ENCODE measurements around the gene PTPRE. TPM values are rescaled to one million over a fixed set of nuclear protein-coding genes. Genes with fewer than 3 reads are reported as not detected.

PTPRE gene
- total RNA-seq, 3 donors from 2014 or later (not counting 1 experiment from before 2014, with no cell fraction given): 274 to 280 (median 275) TPM

DNA sequence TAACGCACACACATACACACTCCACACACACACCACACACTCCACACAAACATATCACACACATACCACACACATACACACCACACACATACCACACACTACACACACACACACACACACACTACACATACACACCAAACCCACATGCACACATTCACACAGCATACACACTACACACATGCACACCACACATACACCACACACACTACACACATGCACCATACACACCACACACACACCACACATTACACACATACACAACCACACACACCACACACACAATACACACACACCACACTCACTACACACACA lies 153.0 kb downstream of the PTPRE start:
- Mint-ChIP-seq H3K9me3 (no peaks in the 10 kb centered on the region), H3K27me3 (ENCODE audit: low read depth in 2 of 2) (no peaks in the 10 kb centered on the region), H3K36me3 (peaks cover 15% of the 10 kb centered on the region), H3K4me1 (peaks cover 92 to 94% of the 10 kb centered on the region in 2 donors), H3K27ac (peak overlapping the region; percentile 88), H3K4me3 (no peak overlapping the region)
- TF ChIP-seq, protein P1, sequence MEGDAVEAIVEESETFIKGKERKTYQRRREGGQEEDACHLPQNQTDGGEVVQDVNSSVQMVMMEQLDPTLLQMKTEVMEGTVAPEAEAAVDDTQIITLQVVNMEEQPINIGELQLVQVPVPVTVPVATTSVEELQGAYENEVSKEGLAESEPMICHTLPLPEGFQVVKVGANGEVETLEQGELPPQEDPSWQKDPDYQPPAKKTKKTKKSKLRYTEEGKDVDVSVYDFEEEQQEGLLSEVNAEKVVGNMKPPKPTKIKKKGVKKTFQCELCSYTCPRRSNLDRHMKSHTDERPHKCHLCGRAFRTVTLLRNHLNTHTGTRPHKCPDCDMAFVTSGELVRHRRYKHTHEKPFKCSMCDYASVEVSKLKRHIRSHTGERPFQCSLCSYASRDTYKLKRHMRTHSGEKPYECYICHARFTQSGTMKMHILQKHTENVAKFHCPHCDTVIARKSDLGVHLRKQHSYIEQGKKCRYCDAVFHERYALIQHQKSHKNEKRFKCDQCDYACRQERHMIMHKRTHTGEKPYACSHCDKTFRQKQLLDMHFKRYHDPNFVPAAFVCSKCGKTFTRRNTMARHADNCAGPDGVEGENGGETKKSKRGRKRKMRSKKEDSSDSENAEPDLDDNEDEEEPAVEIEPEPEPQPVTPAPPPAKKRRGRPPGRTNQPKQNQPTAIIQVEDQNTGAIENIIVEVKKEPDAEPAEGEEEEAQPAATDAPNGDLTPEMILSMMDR (IDR thresholded peaks at IDR 0.05): no peak
- Histone ChIP-seq H3K36me3 (ENCODE audit: control insufficient read depth, insufficient read depth, low read length) (peaks cover 66% of the 10 kb centered on the region), H3K9me3 (ENCODE audit: control insufficient read depth, insufficient read depth, low read length) (no peaks in the 10 kb centered on the region), H3K27me3 (ENCODE audit: control insufficient read depth, insufficient read depth, low read length) (no peaks in the 10 kb centered on the region), H3K27ac (ENCODE audit: low read length) (peak overlapping the region; percentile 62), H3K4me3 (ENCODE audit: low read length) (no peak overlapping the region), H3K4me1 (ENCODE audit: control insufficient read depth, insufficient read depth, low read length) (peaks cover 73% of the 10 kb centered on the region)
- DNase-seq (no peak), ATAC-seq (no peak)
- intact Hi-C loops (cut with micrococcal nuclease): loop anchor here (1.0 kb wide), 1 partner anchor 12 kb away; no protein-coding TSS in a partner anchor
- 96% methylated on average over 1 of the region's 1 CpG for WGBS (ENCODE audit: insufficient coverage)

DNA sequence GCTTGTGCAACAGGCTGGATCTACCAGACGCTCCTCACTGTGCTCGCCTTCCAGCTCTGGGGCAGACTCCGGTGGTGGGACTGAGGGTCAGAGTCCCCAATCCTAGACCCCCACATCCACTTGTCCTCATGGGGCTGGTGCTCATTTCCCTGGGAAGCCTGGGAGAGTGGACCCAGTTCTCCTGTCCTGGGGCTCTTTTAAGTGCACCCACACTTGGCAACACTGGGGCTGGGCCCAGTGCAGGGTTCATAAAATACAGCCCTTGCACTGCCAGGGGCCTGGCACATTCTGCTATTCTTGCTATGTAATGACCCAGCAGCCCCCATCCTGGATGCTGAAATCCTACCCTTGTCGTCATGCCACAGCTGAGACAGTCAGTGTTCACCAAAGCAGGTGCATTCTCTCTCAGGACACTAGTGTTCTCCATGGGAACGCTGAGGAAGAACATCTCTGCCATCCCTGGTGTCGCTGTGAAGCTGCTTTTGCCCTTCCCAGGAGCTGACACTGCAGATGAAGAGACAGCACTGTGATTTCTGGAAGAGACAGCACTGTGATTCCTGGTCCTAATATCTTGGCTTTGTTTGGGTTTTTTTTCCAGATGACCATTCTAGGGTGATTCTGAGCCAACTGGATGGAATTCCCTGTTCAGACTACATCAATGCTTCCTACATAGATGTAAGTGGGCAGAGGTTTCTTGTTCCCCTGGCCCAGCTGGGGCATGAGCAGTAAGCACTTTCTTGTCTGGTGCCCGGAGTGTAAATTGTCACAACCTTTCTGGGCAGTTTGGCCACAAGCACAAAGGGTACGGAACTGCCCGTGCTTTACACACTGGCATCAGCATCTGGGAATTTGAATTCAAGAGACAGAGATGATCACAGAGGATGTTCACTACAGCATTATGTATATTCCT lies 153.7 kb downstream of the PTPRE start:
- no peak for ATAC-seq
- H3K36me3 ChIP-seq (ENCODE audit: control insufficient read depth, insufficient read depth, low read length): peaks cover 64% of the 10 kb centered on the region
- H3K27me3 Mint-ChIP-seq (ENCODE audit: low read depth in 2 of 2): no peaks in the 10 kb centered on the region
- peak overlapping the region; percentile 6 for H3K4me3 Mint-ChIP-seq
- peaks cover 92 to 94% of the 10 kb centered on the region in 2 donors for H3K4me1 Mint-ChIP-seq
- H3K27ac Mint-ChIP-seq: peak overlapping the region; percentile 88
- no peaks in the 10 kb centered on the region for H3K9me3 ChIP-seq (ENCODE audit: control insufficient read depth, insufficient read depth, low read length)
- no peaks in the 10 kb centered on the region for H3K27me3 ChIP-seq (ENCODE audit: control insufficient read depth, insufficient read depth, low read length)
- no peak overlapping the region for H3K4me3 ChIP-seq (ENCODE audit: low read length)
- H3K9me3 Mint-ChIP-seq: no peaks in the 10 kb centered on the region
- intact Hi-C loops (cut with micrococcal nuclease): no loop called here
- DNase-seq: no peak
- peaks cover 73% of the 10 kb centered on the region for H3K4me1 ChIP-seq (ENCODE audit: control insufficient read depth, insufficient read depth, low read length)
- peaks cover 15% of the 10 kb centered on the region for H3K36me3 Mint-ChIP-seq
- 99% methylated on average over 9 of the region's 9 CpGs for WGBS (ENCODE audit: insufficient coverage)
- TF ChIP-seq, protein P1 (IDR thresholded peaks at IDR 0.05): no peak
- H3K27ac ChIP-seq (ENCODE audit: low read length): peak overlapping the region; percentile 62

DNA sequence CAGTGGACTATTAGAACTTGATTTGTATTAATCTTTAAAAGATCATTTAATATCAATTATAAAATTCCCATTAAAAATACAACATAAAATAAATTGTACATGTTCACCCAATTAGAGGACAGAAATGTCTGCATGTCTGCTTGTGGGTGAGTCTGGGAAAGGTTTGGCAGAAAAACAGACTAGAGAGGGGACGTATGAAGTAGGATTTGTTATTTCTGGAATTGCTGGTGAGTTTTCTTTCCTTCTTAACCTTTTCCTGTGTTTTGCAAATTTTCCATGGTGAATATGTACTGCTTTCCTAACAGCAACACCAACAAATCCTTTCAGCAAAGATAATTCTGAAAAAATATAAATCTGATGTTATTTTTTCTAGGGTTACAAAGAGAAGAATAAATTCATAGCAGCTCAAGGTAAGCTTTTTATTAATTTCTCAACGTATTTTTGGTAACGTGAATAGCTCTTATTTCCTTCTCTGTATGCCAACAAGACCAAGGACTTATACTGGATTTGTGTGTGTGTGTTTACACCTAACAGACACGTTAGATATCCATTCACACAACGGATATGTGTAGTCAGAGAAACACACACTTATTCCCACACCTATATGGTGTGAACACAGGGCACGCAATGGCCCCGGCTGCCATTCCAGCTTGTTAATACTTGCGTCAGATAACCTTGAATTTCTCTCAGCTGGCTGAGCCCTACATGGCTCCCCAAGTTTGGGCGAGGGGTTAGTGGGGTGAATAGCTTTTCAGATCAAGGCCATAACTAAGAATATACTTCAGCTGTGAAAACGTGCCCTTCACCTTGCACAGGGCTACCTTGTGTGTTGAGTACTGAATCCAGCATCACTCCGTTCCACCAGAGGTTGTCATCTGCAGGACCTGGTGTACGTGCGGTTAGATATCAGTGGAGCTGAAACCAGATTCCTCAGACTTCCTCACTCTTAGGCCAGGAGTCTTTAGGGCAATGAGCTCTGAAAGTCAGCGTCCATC lies 154.7 kb downstream of the PTPRE start:
- H3K27me3 ChIP-seq (ENCODE audit: control insufficient read depth, insufficient read depth, low read length): no peaks in the 10 kb centered on the region
- Mint-ChIP-seq H3K36me3 (peaks cover 20% of the 10 kb centered on the region), H3K27me3 (ENCODE audit: low read depth in 2 of 2) (no peaks in the 10 kb centered on the region), H3K9me3 (no peaks in the 10 kb centered on the region), H3K27ac (peak overlapping the region; percentile 88), H3K4me1 (peaks cover 92 to 94% of the 10 kb centered on the region in 2 donors), H3K4me3 (peak overlapping the region; percentile 88)
- intact Hi-C loops (cut with micrococcal nuclease): no loop called here
- peaks cover 77% of the 10 kb centered on the region for H3K4me1 ChIP-seq (ENCODE audit: control insufficient read depth, insufficient read depth, low read length)
- H3K36me3 ChIP-seq (ENCODE audit: control insufficient read depth, insufficient read depth, low read length): peaks cover 64% of the 10 kb centered on the region
- H3K27ac ChIP-seq (ENCODE audit: low read length): peak overlapping the region; percentile 86
- DNase-seq (no peak), ATAC-seq (no peak)
- TF ChIP-seq, protein P1 (IDR thresholded peaks at IDR 0.05): no peak
- WGBS (ENCODE audit: insufficient coverage): 68% methylated on average over 12 of the region's 14 CpGs
- no peaks in the 10 kb centered on the region for H3K9me3 ChIP-seq (ENCODE audit: control insufficient read depth, insufficient read depth, low read length)
- no peak overlapping the region for H3K4me3 ChIP-seq (ENCODE audit: low read length)
